Spleen (tissue), 3 donors: ENCODE measurements around the gene CRYBG3.

Source experiments
- POLR2A ChIP-seq, 3 donors: fragments of 450-650 bp; IDR thresholded peaks; one replicate each; pipeline ENCODE4 v1.5.1; 2017; ENCODE audit warnings: antibody characterized with exemption in 3 of 3, mild to moderate bottlenecking in 1 of 3
- POLR2AphosphoS5 ChIP-seq, 3 donors: sonication (generic); formaldehyde crosslinking; IDR thresholded peaks; one replicate each; pipeline ENCODE4 v1.5.1; 2017; ENCODE audit warnings: antibody characterized with exemption in 3 of 3

DNA sequence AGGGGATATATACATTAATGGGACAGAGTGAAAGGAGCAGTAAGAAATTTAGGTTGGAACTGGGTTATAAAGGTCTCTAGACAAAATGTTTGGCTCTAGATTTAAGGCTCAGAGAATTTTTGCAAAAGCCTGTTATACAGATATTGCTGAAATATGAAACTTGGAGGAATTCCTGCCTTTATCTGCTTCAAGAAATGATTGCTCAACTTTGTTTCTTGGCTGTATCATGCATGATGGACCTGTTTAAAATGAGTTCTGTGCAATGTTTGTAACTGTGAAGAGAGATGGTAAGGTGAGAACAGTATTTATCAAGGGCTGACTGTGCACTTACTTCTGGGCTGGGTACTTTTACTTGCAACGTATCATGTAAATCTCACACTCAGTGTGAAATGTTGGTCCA lies 3.3 kb downstream of the CRYBG3 start:
- TF ChIP-seq POLR2AphosphoS5 (IDR thresholded peaks at IDR 0.05) (no peak), POLR2A (IDR thresholded peaks at IDR 0.05) (no peak)
